AG10803 (cell line): ENCODE results near the gene ARHGEF2.

ENCODE experiments used
- DNase-seq: peaks from one replicate; pipeline ENCODE4 v3.0.0; 2010; ENCODE audit warnings: low read depth
- H3K4me3 ChIP-seq: 2 replicates; pipeline ENCODE4 v1.5.1; 2011; ENCODE audit warnings: mild to moderate bottlenecking, low read length, control low read depth
- CTCF ChIP-seq: conservative IDR thresholded peaks from 2 replicates; pipeline ENCODE4 v1.5.1; 2011; ENCODE audit warnings: mild to moderate bottlenecking, low read length, control low read depth, inconsistent platforms

Gene ARHGEF2

GRCh38 chr1:155981266-155982088, 3.1 kb upstream of the ARHGEF2 start:
- DNase-seq: peak; percentile 90
- peak overlapping the region; percentile 92 for H3K4me3 ChIP-seq
- TF ChIP-seq CTCF: no peak

- DNase-seq: peak; percentile 56
- no peak for TF ChIP-seq CTCF
- peak overlapping the region; percentile 92 for H3K4me3 ChIP-seq
Observed at GRCh38 chr1:155979597-155980343, 1.4 kb upstream of the ARHGEF2 start.

GRCh38 chr1:155978973-155979429, 654 bp upstream of the ARHGEF2 start:
- peak overlapping the region; percentile 92 for H3K4me3 ChIP-seq
- no peak for TF ChIP-seq CTCF
- DNase-seq: peak; percentile 57

- peak overlapping the region; percentile 92 for H3K4me3 ChIP-seq
- TF ChIP-seq CTCF: no peak
- DNase-seq: no peak
Observed at GRCh38 chr1:155977690-155978324, 540 bp downstream of the ARHGEF2 start.

GRCh38 chr1:155976913-155977689, 1.2 kb downstream of the ARHGEF2 start:
- no peak for TF ChIP-seq CTCF
- no peak for DNase-seq
- peak overlapping the region; percentile 92 for H3K4me3 ChIP-seq

- TF ChIP-seq CTCF: no peak
- peak overlapping the region; percentile 92 for H3K4me3 ChIP-seq
- DNase-seq: peak; percentile 71
Observed at GRCh38 chr1:155976062-155976912, 2.1 kb downstream of the ARHGEF2 start.
